Measurements from ENCODE around the gene TUSC2. TPM values are rescaled to one million over a fixed set of nuclear protein-coding genes. Genes with fewer than 3 reads are reported as not detected.

Gene TUSC2
- total RNA-seq, 4 donors from 2014 or later, result 12.8 to 21.7 (median 17.4) TPM

GRCh38 chr3:50295553-50296431, 32.2 kb downstream of the TUSC2 start:
- no peaks in the 10 kb centered on the region for H3K27me3 ChIP-seq
- TF ChIP-seq EP300 (IDR thresholded peaks at IDR 0.05), result no peak
- no peak for TF ChIP-seq POLR2A (IDR thresholded peaks at IDR 0.05)
- TF ChIP-seq POLR2AphosphoS5 (IDR thresholded peaks at IDR 0.05), result no peak
- TF ChIP-seq, protein P1, sequence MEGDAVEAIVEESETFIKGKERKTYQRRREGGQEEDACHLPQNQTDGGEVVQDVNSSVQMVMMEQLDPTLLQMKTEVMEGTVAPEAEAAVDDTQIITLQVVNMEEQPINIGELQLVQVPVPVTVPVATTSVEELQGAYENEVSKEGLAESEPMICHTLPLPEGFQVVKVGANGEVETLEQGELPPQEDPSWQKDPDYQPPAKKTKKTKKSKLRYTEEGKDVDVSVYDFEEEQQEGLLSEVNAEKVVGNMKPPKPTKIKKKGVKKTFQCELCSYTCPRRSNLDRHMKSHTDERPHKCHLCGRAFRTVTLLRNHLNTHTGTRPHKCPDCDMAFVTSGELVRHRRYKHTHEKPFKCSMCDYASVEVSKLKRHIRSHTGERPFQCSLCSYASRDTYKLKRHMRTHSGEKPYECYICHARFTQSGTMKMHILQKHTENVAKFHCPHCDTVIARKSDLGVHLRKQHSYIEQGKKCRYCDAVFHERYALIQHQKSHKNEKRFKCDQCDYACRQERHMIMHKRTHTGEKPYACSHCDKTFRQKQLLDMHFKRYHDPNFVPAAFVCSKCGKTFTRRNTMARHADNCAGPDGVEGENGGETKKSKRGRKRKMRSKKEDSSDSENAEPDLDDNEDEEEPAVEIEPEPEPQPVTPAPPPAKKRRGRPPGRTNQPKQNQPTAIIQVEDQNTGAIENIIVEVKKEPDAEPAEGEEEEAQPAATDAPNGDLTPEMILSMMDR (IDR thresholded peaks at IDR 0.05), result no peak
- no peak overlapping the region for H3K27ac ChIP-seq
- H3K4me1 ChIP-seq, result peaks cover 47% of the 10 kb centered on the region
- WGBS, result 81% methylated on average over 6 of the region's 8 CpGs
- H3K4me3 ChIP-seq, result no peak overlapping the region
- DNase-seq (ENCODE audit: low spot score in 2 of 2), result no peak
- H3K9me3 ChIP-seq, result no peaks in the 10 kb centered on the region
- H3K36me3 ChIP-seq, result peaks cover 9% of the 10 kb centered on the region

- Histone ChIP-seq H3K4me1 (peaks cover 42% of the 10 kb centered on the region), H3K4me3 (no peak overlapping the region), H3K27ac (no peak overlapping the region), H3K9me3 (no peaks in the 10 kb centered on the region), H3K27me3 (no peaks in the 10 kb centered on the region), H3K36me3 (peaks cover 17% of the 10 kb centered on the region)
- TF ChIP-seq EP300 (IDR thresholded peaks at IDR 0.05) (no peak), POLR2AphosphoS5 (IDR thresholded peaks at IDR 0.05) (no peak), POLR2A (IDR thresholded peaks at IDR 0.05) (no peak)
- TF ChIP-seq, protein P1 (IDR thresholded peaks at IDR 0.05), result no peak
- peak in 1 of 2 donors; percentile 64 for DNase-seq (ENCODE audit: low spot score in 2 of 2)
- WGBS, result 87% methylated on average over 4 of the region's 22 CpGs
Measured at GRCh38 chr3:50294492-50295403, 33.3 kb downstream of the TUSC2 start.

DNA sequence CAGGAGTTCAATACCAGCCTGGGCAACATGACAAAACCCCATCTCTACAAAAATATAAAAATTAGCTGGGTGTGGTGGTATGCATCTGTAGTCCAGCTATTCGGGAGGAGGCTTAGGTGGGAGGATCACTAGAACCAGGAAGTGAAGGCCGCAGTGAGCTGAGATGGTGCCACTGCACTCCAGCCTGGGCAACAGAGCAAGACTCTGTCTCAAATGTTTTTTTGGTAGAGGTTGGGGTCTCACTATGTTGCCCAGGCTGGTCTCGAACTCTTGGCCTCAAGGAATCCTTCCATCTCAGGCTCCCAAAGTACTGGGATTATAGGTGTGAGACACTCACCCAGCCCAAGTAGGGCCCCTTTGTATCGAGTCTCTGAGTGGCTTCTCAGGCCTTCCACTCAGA, 33.9 kb downstream of the TUSC2 start:
- no peak for TF ChIP-seq EP300 (IDR thresholded peaks at IDR 0.05)
- H3K4me3 ChIP-seq, result no peak overlapping the region
- H3K36me3 ChIP-seq, result peaks cover 24% of the 10 kb centered on the region
- WGBS, result 100% methylated on average over 1 of the region's 4 CpGs
- H3K27me3 ChIP-seq, result no peaks in the 10 kb centered on the region
- no peaks in the 10 kb centered on the region for H3K9me3 ChIP-seq
- H3K27ac ChIP-seq, result no peak overlapping the region
- no peak for DNase-seq (ENCODE audit: low spot score in 2 of 2)
- peaks cover 40% of the 10 kb centered on the region for H3K4me1 ChIP-seq

DNA sequence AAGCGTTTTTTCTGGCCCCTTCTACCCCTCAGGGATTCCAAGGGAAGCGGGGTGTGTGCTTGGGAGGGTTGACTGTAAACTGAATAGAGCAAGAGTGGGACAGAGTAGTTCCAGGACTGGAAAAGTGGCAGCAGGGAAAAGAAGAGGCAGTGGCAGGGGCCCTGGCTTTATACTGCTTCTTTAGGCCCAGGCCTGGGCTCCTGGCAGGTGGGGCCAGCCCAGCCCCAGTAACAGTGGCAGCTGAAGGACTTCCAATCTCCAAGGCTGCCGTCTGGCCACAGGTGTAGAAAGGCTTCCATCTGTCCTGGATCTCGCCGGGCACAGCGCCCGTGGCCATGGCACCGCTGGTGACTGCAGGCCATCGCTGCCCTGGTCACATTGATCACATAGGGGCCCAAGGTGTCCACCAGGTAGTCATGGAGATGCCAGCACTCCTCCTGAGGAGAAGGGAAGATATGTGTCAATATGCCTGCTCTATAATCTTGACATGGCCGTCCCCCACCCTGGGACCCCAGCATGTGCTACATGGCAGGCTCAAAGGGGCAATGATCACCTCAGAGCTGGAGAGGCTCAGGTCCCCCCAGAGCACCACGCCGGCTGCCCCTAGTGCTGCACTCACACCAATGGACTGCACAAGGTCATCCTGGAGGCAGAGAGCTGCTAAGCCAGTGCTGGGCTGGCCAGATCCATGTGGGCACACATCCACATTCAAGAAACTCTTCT, 34.8 kb downstream of the TUSC2 start:
- 57% methylated on average over 7 of the region's 12 CpGs for WGBS
- Histone ChIP-seq H3K4me1 (peaks cover 32% of the 10 kb centered on the region), H3K36me3 (peaks cover 32% of the 10 kb centered on the region), H3K4me3 (peak overlapping the region; percentile 85), H3K27ac (peak overlapping the region; percentile 75), H3K9me3 (no peaks in the 10 kb centered on the region), H3K27me3 (no peaks in the 10 kb centered on the region)
- peak in 1 of 2 donors; percentile 73 for DNase-seq (ENCODE audit: low spot score in 2 of 2)
- TF ChIP-seq EP300 (IDR thresholded peaks at IDR 0.05), result no peak
- no peak for TF ChIP-seq POLR2A (IDR thresholded peaks at IDR 0.05)
- TF ChIP-seq POLR2AphosphoS5 (IDR thresholded peaks at IDR 0.05), result no peak
- TF ChIP-seq, protein P1 (IDR thresholded peaks at IDR 0.05), result no peak
